SK-MEL-5 (cell line): Measurements from ENCODE around the gene BET1. TPM values are rescaled to one million over a fixed set of nuclear protein-coding genes. Genes with fewer than 3 reads are reported as not detected.

Source experiments
- total RNA-seq: library from RNA; depleted of rRNA; stranded (reverse); fragments of >200 nt; shearing (Covaris generic); gene quantifications from 2 replicates; pipeline ENCODE4 v1.2.3, GENCODE V29; 2014; rRNA removed

Gene BET1
- total RNA-seq, 1 experiment from 2014 or later = 62.4 TPM

Other genes with a start within 250 kb of the BET1 start
- 13.5 and 14.1 TPM in 2 replicates for gene TFPI2, start 113.6 kb downstream of the BET1 start, total RNA-seq
- not detected in 2 replicates for gene GNGT1, start 97.8 kb downstream of the BET1 start, total RNA-seq
- gene GNG11, start 82.6 kb downstream of the BET1 start, total RNA-seq = 35.8 and 40.3 TPM in 2 replicates